Fibroblast of pulmonary artery (primary cell): Measurements from ENCODE around the gene ANTXR2.

ENCODE experiments used
- DNase-seq: peaks from one replicate; pipeline ENCODE4 v3.0.0-alpha.2; 2010; ENCODE audit warnings: low read depth
- H3K4me3 ChIP-seq: replicated peaks from 2 replicates; pipeline ENCODE4 v1.5.1; 2011; ENCODE audit warnings: low read depth, mild to moderate bottlenecking, control low read depth, low read length, moderate library complexity
- CTCF ChIP-seq: IDR thresholded peaks from 2 replicates; pipeline ENCODE4 v1.5.1; 2011; ENCODE audit warnings: mild to moderate bottlenecking, control low read depth, low read length, inconsistent platforms; ENCODE audit errors: missing control alignments

The ANTXR2 gene

GRCh38 chr4:80043541-80043940 lies 29.5 kb downstream of the ANTXR2 start:
- peak; percentile 53 for DNase-seq
- H3K4me3 ChIP-seq: no peak overlapping the region
- no peak for TF ChIP-seq CTCF

- no peak for TF ChIP-seq CTCF
- no peak overlapping the region for H3K4me3 ChIP-seq
- no peak for DNase-seq
Measured at GRCh38 chr4:80042821-80043220, 30.2 kb downstream of the ANTXR2 start.

- no peak for DNase-seq
- no peak overlapping the region for H3K4me3 ChIP-seq
- TF ChIP-seq CTCF: no peak
Measured at GRCh38 chr4:80037864-80038263, 35.2 kb downstream of the ANTXR2 start.

GRCh38 chr4:80036949-80037685 lies 35.9 kb downstream of the ANTXR2 start:
- H3K4me3 ChIP-seq: peak overlapping the region; percentile 30
- DNase-seq: peak; percentile 96
- no peak for TF ChIP-seq CTCF

- DNase-seq: no peak
- TF ChIP-seq CTCF: no peak
- H3K4me3 ChIP-seq: no peak overlapping the region
Measured at GRCh38 chr4:80036306-80036705, 36.7 kb downstream of the ANTXR2 start.

- TF ChIP-seq CTCF: no peak
- no peak for DNase-seq
- no peak overlapping the region for H3K4me3 ChIP-seq
Measured at GRCh38 chr4:80035336-80035735, 37.7 kb downstream of the ANTXR2 start.

GRCh38 chr4:80033581-80033980 lies 39.4 kb downstream of the ANTXR2 start:
- no peak overlapping the region for H3K4me3 ChIP-seq
- no peak for TF ChIP-seq CTCF
- no peak for DNase-seq
